Right lobe of liver (tissue), 4 donors: ENCODE data around the gene NEURL3.

ENCODE experiments used
- POLR2A ChIP-seq: fragments of 450-650 bp; IDR thresholded peaks from one replicate; pipeline ENCODE4 v1.6.1; 2017; ENCODE audit warnings: antibody characterized with exemption, mild to moderate bottlenecking
- TF ChIP-seq, protein P1 (sequence below), 4 donors: fragments of 200-600 bp in 3 of 4; fragments of 450-650 bp in 1 of 4; IDR thresholded peaks; one replicate each; pipeline versions ENCODE4 v1.5.1 to v1.8.0; 2016 to 2022; ENCODE audit warnings: antibody characterized with exemption in 4 of 4, mild to moderate bottlenecking in 2 of 4
- donor health status: DM: no; HTN: no; CAD: no.
- donor health status: DM: no; HTN: no; CAD: no.
- donor health status: DM: no; HTN: yes; CAD: no.

DNA sequence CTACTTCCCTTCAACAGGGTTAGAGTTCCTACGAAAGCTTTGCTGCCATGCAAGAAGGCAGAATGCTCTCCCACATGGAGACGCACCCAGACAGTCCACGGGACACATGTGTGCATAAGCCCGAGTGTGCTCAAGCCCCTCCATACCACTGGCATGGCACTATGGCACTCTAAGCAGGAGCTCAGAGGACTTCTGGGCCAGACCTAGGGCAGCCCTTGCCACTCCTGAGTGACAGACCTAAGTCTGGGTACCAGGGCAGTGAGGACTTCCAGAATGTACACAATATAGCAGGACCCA is 20.0 kb upstream of the NEURL3 start:
- TF ChIP-seq POLR2A: no peak
- TF ChIP-seq, protein P1, sequence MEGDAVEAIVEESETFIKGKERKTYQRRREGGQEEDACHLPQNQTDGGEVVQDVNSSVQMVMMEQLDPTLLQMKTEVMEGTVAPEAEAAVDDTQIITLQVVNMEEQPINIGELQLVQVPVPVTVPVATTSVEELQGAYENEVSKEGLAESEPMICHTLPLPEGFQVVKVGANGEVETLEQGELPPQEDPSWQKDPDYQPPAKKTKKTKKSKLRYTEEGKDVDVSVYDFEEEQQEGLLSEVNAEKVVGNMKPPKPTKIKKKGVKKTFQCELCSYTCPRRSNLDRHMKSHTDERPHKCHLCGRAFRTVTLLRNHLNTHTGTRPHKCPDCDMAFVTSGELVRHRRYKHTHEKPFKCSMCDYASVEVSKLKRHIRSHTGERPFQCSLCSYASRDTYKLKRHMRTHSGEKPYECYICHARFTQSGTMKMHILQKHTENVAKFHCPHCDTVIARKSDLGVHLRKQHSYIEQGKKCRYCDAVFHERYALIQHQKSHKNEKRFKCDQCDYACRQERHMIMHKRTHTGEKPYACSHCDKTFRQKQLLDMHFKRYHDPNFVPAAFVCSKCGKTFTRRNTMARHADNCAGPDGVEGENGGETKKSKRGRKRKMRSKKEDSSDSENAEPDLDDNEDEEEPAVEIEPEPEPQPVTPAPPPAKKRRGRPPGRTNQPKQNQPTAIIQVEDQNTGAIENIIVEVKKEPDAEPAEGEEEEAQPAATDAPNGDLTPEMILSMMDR (IDR thresholded peaks at IDR 0.05): no peak
